Esophagus squamous epithelium (tissue), 4 donors: Measurements from ENCODE around the gene CD4.

Experiments
- CTCF ChIP-seq, 6 experiments: fragments of 450-650 bp in 4 of 6; fragments of 200-600 bp in 2 of 6; sonication (generic) in 2 of 6; IDR thresholded peaks; one replicate each; pipeline ENCODE4 v1.5.1; 2016 to 2019; ENCODE audit warnings: antibody characterized with exemption in 6 of 6, mild to moderate bottlenecking in 4 of 6, moderate library complexity in 4 of 6
- POLR2A ChIP-seq, 4 donors: fragments of 450-650 bp; IDR thresholded peaks; one replicate each; pipeline ENCODE4 v1.6.1; 2017; ENCODE audit warnings: antibody characterized with exemption in 4 of 4, mild to moderate bottlenecking in 4 of 4, moderate library complexity in 3 of 4

GRCh38 chr12:6834254-6834653 lies 44.9 kb downstream of the CD4 start:
- TF ChIP-seq CTCF (IDR thresholded peaks at IDR 0.05) (no peak), POLR2A (IDR thresholded peaks at IDR 0.05) (no peak)
